ENCODE results near the gene S100A6.
A peak's percentile ranks its signal among the peaks of the same experiment; 100 is the strongest.
"Not testable (repeated sequence)": the region's sequence is repeated elsewhere in the genome, so short reads cannot be mapped to it uniquely, and the experiment has no call there.

Gene S100A6

DNA sequence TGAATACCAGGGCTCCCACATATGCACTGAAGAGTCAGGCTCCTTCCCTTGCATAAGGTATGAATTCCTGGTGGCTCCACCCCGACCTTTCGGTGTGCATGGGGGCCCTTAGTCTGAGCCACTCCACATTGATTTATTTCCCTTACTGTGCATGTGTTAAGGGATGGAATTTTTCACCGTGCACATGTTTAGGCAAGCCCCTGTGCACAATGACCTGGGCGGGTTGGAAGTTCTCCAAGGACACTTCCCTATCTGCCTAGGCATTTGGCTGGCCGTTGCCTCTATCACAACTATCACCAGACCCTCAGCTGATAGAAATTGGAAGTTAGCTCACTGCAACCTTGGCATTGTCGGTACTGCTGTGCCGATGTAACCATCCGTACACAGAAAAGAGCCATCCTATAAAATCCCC lies 9.7 kb downstream of the S100A6 start:
- no peak for FAIRE-seq

- no peak for FAIRE-seq
Observed at GRCh38 chr1:153525088-153525728, 10.6 kb downstream of the S100A6 start.

DNA sequence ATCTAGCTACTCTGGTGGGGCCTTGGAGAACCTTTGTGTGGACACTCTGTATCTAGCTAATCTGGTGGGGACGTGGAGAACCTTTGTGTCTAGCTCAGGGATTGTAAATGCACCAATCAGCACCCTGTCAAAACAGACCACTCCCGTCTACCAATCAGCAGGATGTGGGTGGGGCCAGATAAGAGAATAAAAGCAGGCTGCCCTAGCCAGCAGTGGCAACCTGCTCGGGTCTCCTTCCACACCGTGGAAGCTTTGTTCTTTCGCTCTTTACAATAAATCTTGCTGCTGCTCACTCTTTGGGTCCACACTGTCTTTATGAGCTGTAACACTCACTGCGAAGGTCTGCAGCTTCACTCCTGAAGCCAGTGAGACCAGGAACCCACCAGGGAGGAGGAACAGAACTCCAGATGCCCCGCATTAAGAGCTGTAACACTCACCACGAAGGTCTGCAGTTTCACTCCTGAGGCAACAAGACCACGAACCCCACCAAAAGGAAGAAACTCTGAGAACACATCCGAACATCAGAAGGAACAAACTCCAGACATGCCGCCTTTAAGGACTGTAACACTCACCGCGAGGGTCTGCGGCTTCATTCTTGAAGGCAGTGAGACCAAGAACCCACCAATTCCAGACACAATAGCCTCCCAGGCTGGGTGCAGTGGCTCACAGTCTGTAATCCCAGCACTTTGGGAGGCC lies 13.3 kb downstream of the S100A6 start:
- not testable (repeated sequence) for FAIRE-seq

DNA sequence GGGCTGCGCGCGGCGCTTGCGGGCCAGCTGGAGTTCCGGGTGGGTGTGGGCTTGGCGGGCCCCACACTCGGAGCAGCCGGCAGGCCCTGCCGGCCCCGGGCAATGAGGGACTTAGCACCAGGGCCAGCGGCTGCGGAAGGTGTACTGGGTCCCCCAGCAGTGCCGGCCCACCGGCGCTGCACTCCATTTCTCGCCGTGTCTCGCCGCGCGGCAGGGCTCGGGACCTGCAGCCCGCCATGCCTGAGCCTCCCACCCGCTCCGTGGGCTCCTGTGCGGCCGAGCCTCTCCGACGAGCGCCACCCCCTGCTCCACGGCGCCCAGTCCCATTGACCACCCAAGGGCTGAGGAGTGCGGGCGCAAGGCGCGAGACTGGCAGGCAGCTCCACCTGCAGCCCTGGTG lies 14.0 kb downstream of the S100A6 start:
- FAIRE-seq = not testable (repeated sequence)

- FAIRE-seq = no peak
Observed at GRCh38 chr1:153520818-153521476, 14.8 kb downstream of the S100A6 start.

DNA sequence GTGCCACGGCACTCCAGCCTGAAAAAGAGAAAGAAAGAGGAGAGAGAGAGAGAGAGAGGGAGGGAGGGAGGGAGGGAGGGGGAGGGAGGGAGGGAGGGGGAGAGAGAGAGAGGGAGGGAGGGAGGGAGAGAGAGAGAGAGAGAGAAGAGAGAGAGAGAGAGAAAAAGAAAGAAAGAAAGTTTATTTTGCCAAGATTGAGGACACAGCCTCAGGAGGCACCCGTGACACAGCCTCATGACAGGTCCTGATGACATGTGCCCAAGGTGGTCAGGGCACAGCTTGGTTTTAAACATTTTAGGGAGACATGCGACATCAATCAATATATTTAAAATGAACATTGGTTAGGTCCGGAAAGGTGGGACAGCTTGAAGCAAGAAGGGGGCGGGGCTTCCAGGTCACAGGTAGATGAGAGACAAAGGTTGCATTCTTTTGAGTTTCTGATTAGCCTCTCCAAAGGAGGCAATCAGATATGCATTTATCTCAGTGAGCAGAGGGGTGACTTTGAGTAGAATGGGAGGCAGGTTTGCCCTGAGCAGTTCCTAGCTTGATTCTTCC lies 15.6 kb downstream of the S100A6 start:
- FAIRE-seq = not testable (repeated sequence)

DNA sequence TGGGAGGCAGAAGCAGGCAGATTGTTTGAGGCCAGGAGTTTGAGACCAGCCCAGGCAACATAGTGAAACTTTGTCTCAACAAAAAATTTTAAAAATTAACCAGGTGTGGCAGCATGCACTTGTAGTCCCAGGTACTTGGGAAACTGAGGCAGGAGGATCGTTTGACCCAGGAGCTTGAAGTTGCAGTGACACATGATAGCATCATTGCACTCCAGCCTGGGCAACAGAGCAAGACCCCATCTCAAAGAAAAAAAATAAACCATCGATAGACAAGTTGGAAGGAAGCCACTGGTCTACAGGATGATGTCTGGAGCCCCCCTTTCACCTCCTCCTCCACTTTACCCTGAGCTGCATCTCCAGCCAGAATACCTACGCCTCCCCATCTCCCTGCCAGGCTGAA lies 16.5 kb downstream of the S100A6 start:
- FAIRE-seq = no peak

DNA sequence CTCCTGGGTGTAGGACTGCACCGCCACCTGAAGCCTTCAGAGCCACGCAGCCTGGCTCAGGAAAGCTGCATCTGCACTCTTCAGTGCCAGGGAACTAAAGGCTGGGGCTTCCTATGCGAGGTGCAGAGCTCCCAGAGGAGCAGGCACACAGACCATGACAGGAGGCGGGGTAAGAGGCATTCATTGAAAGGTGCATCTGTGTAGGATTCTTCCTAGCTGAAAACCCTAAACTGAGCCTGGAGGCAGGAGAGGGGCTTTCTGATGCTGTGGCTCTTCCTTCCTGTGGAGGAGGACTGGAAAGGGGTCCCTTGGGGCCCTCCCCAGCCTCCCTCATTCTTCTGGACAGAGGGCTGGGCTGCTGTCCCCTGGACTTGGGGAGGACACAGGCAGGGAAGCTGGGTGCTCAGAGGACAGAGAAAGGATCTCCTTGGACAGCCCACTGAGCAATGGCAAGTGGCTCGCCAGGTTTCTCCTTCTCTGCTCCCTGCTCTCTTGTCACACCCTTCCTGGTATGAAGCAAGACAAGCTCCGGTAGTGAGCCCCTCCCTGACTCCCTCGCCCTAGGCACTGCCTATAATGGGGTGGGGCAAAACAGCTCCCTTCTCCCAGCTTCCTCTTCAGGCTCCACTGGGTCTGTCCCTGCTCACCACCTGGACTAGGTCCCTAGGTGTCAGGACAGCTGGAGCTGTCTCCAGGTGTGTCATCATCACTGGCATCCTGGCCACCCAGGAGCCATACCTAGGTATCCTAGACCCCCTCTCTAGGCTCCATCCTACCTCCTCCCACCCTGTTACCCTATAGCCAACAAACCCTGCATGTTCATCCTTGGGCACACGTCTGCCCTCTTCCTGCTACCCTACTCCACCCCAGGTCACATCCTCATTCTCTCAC lies 20.0 kb downstream of the S100A6 start:
- FAIRE-seq = no peak

DNA sequence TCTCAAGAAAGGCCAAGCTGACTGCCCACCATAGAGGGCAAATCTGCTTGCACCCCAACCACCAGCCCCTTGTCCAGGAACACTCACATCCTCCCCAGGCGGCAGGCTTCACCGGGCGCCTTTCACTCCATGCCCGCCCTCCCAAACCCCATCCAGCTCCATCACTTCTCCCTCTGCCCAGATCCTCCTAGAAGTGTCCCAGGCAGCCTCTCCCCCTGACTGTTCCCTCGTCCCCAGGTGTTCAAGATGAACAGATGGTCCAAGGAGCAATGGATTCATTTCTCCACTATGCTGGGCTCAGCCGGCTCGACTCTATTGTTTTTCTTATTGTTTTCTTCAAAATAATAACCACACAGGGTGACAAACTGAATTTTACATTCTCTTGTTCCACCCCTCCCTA lies 22.1 kb downstream of the S100A6 start:
- FAIRE-seq = no peak

DNA sequence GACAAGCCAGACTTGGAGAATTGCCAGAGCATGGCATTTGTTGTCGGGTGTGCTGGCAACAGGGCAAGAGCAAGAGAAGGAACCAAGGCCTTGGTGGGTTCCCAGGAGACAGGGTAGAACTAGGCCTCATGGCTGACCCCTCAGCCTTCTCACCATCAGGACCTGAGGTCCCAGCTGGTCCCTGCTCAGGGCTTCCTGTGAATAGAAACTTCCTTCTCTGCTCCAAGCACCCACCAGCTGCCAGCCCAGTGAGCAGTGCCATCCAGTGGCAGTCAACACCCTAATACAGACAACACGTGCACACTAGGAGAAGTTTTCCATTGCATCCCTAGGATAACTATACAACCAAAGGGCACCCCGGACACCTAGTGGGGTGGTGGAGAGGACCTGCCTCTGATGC lies 22.8 kb downstream of the S100A6 start:
- FAIRE-seq = no peak

DNA sequence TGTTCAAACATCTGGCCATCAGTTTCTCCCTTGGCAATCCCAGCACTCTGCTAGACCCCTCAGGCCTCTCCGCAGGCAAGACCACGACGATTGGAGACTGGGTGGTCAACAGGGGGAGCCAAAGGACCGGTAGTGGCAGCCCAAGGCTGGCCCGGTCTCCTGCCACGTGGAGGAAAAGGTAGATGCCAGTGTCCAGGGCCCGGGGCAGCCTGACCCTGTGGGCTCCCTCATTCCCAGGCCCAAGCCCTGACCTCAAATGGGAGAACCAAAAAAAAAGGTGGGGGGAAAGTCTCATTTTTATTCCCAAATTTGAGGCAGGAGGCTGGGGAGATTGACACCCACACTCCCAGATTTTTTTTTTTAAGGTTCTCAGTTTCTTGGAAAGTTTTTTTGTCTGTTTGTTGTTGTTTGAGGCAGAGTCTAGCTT lies 24.8 kb downstream of the S100A6 start:
- FAIRE-seq = peak; percentile 40

DNA sequence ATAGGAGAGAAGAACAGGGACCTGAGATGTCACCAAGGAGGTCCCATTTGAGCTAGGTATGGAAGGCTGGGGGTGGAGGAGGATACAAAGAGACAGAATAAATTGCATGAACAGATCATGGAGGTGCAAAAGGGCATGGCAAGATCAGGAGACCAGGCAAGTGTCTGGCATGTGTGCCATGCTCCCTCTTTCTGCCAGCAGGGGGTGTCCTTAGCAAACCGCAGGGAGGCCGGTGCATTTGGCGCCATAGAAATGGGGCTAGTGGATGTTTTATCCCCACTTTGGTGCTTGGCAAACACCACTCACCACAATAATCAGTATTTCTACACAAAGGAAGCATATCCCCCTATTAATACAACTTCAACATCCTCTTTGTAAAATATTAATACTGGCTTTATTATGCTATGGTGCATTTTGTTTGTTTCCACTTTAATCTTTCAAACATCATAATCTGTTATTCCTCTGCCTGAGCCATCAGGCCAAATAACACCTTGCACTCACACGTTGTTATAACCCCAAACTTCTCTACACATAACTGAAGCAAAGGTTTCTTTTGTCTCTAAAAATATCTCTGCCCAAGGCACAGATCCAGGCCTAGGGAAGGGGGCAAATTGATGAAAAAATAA lies 25.9 kb downstream of the S100A6 start:
- FAIRE-seq = no peak

DNA sequence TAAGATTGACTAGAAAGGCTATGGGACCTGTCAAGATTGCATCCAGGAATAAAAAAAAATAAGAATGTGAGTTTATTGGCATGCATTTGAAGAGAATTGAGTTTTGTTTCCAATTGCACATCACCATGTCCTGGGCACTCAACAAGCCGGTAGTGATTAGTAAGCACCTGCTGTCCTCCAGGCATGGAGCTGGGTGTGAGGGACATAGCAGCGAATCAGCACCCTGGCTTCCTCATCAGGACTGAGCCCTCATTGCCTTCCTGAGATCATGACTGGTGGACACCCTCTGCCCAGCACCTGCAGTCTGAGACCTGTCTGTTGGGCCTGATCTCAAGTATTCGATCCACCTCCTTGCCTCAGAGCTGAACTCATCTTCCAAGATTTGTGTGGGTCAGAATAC lies 26.8 kb downstream of the S100A6 start:
- FAIRE-seq = no peak

DNA sequence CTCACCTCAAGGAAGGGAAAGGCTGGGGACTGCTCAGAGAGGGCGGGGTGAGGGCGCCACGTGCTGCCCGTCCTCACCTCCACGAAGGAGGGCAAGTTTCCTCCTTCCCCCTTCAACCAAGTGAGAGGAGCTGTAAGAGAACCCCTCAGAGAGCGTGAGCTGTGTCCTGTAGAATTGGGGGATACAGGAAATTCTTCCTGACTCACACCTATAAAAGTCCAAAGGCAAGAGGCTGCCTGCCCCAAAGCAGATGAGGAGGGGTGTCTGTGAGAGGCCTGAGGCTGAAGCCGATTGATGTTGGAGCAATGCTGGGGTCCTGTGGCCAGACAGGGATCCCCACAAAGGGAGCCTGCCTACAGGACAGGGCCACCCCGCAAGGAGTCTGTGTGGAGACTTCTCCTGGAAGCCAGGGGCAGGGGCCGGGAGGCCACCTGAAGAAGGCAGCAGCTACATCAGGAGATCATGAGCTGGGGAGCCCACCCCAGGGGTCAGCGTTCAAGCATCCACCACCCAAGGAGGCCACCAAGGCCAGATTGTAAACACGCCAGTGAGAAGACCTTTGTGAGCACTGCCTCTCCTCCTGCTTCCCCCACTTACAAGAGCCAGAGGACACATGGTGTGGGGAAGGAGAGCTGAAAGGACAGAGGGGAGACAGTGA lies 27.7 kb downstream of the S100A6 start:
- FAIRE-seq = no peak

GRCh38 chr1:153506831-153507413 lies 28.9 kb downstream of the S100A6 start:
- FAIRE-seq = no peak

- FAIRE-seq = no peak
Observed at GRCh38 chr1:153506386-153506785, 29.4 kb downstream of the S100A6 start.

- no peak for FAIRE-seq
Observed at GRCh38 chr1:153505576-153505975, 30.2 kb downstream of the S100A6 start.

GRCh38 chr1:153503766-153504165 lies 32.0 kb downstream of the S100A6 start:
- FAIRE-seq = no peak

- no peak for FAIRE-seq
Observed at GRCh38 chr1:153498746-153499145, 37.0 kb downstream of the S100A6 start.

DNA sequence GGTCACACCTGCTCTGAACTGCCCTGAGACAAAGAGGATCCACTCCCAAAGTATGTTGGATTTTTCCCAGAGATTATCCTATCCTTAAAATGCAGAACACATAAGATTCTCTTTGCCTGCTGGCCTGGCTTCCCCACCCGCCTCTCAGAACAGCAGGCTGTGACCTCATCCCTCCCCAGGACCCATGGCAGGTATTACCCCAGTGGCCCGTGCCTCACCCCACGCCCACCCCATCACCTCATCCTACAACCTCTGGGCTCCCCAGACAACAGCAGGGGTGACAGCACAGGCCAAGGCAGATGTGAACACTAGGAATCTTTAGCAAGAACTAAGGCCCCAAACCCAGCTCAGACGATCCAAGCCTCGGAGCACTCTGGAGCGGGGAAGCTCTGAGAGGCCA lies 40.3 kb downstream of the S100A6 start:
- no peak for FAIRE-seq

GRCh38 chr1:153494976-153495535 lies 40.7 kb downstream of the S100A6 start:
- FAIRE-seq = no peak
